Stimulated activated CD8-positive, alpha-beta memory T cell treated with anti-CD3 and anti-CD28 coated beads, Interleukin-4, amount 100 ng/mL, for 1 hour (primary cell): ENCODE results near the gene DTHD1.

Source experiments
- DNase-seq, 2 donors: peaks; one replicate each; pipeline ENCODE4 v3.0.0-alpha.2; 2020; ENCODE audit warnings: low read depth in 2 of 2, low spot score in 1 of 2

The DTHD1 gene

GRCh38 chr4:36269533-36270173, 11.8 kb upstream of the DTHD1 start:
- no peak for DNase-seq

DNA sequence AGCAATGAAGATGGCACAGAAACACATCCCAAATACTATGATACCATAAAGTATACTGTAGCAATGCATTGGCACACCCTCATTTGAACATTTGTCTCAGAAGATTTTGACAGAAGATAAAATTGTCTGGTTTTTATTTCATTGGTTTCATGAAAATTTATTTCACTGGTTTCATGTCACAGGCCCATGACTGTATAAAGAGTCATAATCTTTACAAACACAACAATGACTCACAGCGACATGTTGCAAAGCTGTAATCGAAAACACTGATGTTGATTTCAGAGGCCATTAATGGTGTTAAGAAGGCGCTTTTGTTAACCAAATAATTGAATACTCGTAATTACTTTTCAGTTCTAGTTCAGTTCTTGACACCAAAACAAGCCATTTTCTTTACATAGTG, 8.1 kb upstream of the DTHD1 start:
- DNase-seq = no peak

DNA sequence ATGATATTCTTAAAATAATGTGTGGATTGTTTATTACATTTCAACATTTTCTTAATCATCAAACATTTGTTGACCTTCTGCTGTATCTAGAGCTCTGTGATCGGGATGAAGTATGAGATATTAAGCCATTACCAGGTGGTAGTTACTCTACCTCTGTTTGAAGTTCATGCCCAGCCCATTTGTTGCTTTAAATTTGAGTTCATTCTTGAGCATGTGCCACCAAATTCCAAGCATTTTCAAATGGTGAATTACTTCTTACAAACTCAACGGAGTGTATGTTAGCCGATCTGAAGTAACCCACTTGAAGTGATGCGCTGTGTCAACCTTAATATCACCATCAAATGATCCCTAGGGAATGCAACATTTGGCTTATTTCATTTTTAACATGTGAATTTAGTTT, 7.3 kb upstream of the DTHD1 start:
- no peak for DNase-seq

- DNase-seq = no peak
Measured at GRCh38 chr4:36277533-36277932, 3.9 kb upstream of the DTHD1 start.

- DNase-seq = no peak
Measured at GRCh38 chr4:36278789-36279188, 2.6 kb upstream of the DTHD1 start.

- no peak for DNase-seq
Measured at GRCh38 chr4:36280555-36280954, 861 bp upstream of the DTHD1 start.

DNA sequence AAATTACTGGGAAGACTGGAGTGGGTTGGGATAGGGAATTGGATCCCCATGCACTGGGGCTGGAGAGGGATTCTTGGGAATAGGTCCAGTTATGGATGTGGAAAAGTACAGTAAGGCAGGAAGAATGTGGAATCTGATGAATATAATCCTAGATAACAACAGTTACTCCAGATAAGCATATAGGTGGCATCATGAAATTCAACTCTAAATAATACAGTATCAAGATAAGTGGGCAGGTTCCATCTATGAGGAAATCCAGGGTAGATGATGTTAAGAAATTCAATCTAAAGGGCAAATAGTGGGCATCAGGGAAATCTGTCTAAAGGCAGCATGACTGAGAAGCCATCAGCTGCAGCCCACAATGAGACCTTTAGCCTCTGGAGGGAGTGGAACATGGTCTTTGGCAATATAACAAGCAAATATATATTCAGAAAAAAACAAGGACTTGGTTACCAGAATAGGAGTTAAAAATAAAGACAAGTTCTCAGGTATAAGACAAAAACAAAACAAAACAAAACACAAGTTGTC, 1.2 kb downstream of the DTHD1 start:
- no peak for DNase-seq

GRCh38 chr4:36283912-36284465, 2.6 kb downstream of the DTHD1 start:
- DNase-seq = no peak

DNA sequence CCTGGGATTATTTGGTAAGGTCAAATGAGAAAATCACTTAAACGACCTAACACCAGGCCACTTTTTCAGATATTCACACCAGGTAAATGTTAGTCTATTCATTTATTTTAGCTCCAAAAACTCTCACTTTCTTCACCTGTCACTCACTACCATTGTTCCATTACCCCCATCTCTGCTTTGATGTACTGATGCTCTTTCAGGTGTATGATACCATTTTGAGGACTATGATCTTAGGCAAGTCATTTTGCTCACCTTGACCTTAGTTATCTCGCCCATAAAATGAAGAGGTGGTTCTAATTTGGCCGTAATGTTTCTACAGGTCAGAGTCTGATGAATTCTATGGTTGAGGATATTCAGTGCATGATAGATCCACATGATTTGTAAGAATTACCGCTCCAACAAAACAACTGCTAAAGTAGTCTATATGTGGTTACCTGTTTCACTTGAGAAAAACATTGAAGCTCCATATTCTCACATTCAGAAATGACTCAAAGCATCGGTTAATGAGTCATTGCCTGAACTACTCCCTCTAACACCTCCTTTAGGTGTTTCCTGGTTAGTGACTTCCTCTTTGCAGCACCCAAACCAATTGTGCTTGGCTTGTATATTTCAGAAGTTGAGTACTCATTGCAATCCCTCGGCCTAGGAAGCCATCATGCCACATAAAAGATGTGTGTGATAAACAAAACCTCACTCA, 4.5 kb downstream of the DTHD1 start:
- peak in 1 of 2 donors; percentile 16 for DNase-seq

- DNase-seq = no peak
Measured at GRCh38 chr4:36286481-36286871, 5.1 kb downstream of the DTHD1 start.

- no peak for DNase-seq
Measured at GRCh38 chr4:36288731-36289426, 7.5 kb downstream of the DTHD1 start.

- DNase-seq = no peak
Measured at GRCh38 chr4:36290641-36291040, 9.2 kb downstream of the DTHD1 start.

DNA sequence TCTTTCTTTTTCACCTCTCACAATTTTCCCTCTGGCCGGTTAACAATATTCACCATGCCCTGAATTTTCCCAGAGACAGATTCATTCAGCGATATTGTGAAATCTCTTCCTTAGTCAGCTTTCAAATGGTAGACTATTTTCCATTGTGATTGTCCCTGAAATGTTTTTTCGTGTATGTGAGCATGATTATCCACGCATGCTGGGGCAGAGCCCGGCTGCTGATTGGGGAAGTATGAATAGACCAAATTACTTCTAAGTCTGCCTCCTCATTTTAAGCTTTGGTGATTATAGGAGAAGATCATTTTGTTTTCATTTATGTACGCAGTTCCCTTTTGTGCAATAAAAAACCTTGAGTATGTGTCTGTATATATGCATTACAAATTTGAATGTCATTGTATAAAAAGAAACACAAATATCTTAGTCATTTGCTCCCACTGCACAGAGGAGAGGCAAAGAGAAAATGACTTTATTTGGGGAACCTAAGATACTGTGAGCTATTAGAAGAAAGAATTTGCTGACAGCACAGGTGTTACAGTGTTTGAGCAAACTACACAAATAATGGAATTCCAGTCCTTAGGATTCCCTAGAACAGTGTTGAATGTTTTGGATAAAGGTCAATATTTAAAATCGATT, 11.3 kb downstream of the DTHD1 start:
- no peak for DNase-seq

- no peak for DNase-seq
Measured at GRCh38 chr4:36301127-36301526, 19.7 kb downstream of the DTHD1 start.

- DNase-seq = no peak
Measured at GRCh38 chr4:36303426-36304137, 22.2 kb downstream of the DTHD1 start.

GRCh38 chr4:36304138-36304681, 22.8 kb downstream of the DTHD1 start:
- DNase-seq = no peak

- DNase-seq = no peak
Measured at GRCh38 chr4:36308150-36308549, 26.7 kb downstream of the DTHD1 start.

DNA sequence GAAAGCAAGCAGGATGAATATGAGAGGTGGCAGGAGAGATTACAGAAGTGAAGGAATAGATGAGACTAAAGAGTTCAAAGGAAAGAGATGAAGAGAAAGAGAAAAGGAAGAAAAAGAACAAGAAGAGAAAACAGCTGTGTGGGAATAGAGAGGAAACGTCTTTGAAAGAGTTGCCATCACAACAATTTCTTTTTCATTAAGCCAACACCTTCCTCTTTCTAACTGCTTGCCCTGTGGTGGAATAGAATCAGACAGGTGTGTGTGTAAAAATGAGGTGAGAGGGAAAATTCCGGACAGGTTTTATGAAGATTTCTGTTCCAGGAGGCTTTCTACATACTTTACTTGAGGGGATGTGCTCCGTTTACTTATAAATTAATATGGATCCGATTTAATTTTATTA, 28.8 kb downstream of the DTHD1 start:
- no peak for DNase-seq

- no peak for DNase-seq
Measured at GRCh38 chr4:36310793-36311192, 29.4 kb downstream of the DTHD1 start.

DNA sequence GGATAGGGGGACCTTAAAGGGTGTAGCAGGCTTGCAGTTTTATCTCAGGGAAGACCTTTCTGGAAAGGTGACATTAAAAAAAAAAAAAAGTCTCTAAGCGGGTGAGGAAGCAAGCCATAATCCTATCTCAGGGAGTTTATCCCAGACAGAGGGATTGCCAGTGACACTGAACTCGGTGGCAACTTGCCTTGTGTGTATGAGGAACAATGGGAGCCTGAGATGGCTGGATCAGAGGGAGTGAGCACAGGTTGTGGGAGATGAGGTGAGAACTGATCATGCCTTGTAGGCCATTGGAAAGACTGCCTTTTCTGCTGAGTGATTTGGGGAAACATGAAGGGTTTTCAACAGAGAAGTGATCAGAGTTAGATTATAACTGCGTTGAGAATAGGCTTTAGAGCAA, 31.1 kb downstream of the DTHD1 start:
- no peak for DNase-seq

- DNase-seq = no peak
Measured at GRCh38 chr4:36313301-36313700, 31.9 kb downstream of the DTHD1 start.
